Gastrocnemius medialis (tissue), 4 donors: ENCODE measurements around the gene PSMA4. TPM values are rescaled to one million over a fixed set of nuclear protein-coding genes. Genes with fewer than 3 reads are reported as not detected.

Experiments
- ATAC-seq, 2 donors: fragments of 150-250 bp; one replicate each; pipeline ENCODE4 v1.9.1; 2016
- DNase-seq, 2 donors: peaks; one replicate each; pipeline ENCODE4 v3.0.0-alpha.2; 2019
- H3K27ac ChIP-seq, 4 donors: fragments of 200-600 bp; sonication (generic); 1 replicate in 1 of 4; 2 replicates in 3 of 4; pipeline ENCODE4 v1.5.1; 2016 to 2018; ENCODE audit warnings: mild to moderate bottlenecking in 2 of 4, moderate library complexity in 1 of 4
- H3K27me3 ChIP-seq, 3 donors: fragments of 200-600 bp; sonication (generic) in 2 of 3; 1 replicate in 1 of 3; 2 replicates in 2 of 3; pipeline versions ENCODE4 v1.5.1 to v1.6.0; 2016 to 2019; ENCODE audit warnings: mild to moderate bottlenecking in 1 of 3, moderate library complexity in 1 of 3
- H3K36me3 ChIP-seq, 2 donors: fragments of 200-600 bp; sonication (generic) in 1 of 2; one replicate each; pipeline ENCODE4 v1.5.1; 2017 to 2018
- H3K4me1 ChIP-seq, 2 donors: fragments of 200-600 bp; sonication (generic) in 1 of 2; one replicate each; pipeline ENCODE4 v1.5.1; 2016 to 2017; ENCODE audit warnings: mild to moderate bottlenecking in 2 of 2
- H3K4me3 ChIP-seq, 4 donors: fragments of 200-600 bp; sonication (generic) in 3 of 4; 1 replicate in 1 of 4; 2 replicates in 3 of 4; pipeline ENCODE4 v1.5.1; 2016 to 2019; ENCODE audit warnings: mild to moderate bottlenecking in 2 of 4
- H3K9me3 ChIP-seq, 3 donors: fragments of 200-600 bp; sonication (generic) in 2 of 3; 1 replicate in 1 of 3; 2 replicates in 2 of 3; pipeline ENCODE4 v1.5.1; 2016 to 2019
- POLR2A ChIP-seq, 2 donors: fragments of 450-650 bp; IDR thresholded peaks; one replicate each; pipeline ENCODE4 v1.6.1; 2017; ENCODE audit warnings: antibody characterized with exemption in 2 of 2, mild to moderate bottlenecking in 2 of 2, moderate library complexity in 2 of 2
- in situ Hi-C, 4 donors: fragments of 200-750 bp; cut with MboI; loops; one replicate each; pipeline versions ENCODE4 v1.15.0 to v1.8.0; 2017; ENCODE audit warnings: low sequenced_read_pairs in 4 of 4
- intact Hi-C: fragments of 100-400 bp; cut with DNase I; formaldehyde crosslinking; loops from one replicate; pipeline ENCODE4 v1.15.1; 2023; ENCODE audit warnings: low total_unique reads
- total RNA-seq, 4 donors: library from RNA; depleted of rRNA; stranded (reverse); fragments of >200 nt; gene quantifications; one replicate each; pipeline versions ENCODE4 v1.1.0 to v1.2.3, GENCODE V29; 2016
- TF ChIP-seq, protein P1 (sequence below), 5 experiments: fragments of 450-650 bp in 3 of 5; fragments of 200-600 bp in 2 of 5; sonication (generic) in 2 of 5; IDR thresholded peaks in 4 of 5; conservative IDR thresholded peaks in 1 of 5; 1 replicate in 4 of 5; 2 replicates in 1 of 5; pipeline ENCODE4 v1.5.1; 2016 to 2019; ENCODE audit warnings: antibody characterized with exemption in 5 of 5, mild to moderate bottlenecking in 3 of 5, moderate library complexity in 3 of 5

Gene PSMA4
- total RNA-seq, 4 donors from 2014 or later = 176 to 243 (median 212) TPM

DNA sequence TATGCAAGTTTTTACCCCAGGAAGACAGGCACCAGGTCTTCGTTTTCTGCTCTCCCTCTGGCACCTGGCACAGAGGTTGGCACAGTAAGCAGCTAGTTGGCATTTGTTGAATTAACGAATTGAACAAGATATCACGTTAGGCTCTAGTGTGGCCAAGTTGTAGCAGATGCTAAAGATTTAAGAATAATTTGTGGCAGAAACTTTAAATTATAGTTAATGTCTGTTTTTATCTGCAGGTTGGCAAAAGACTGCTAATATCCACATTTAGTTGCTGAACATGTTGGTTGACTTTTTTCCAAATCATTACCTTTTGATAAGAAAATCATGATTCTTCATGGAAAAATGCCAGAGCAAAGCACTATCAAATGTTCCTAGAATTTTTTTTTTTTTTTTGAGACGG is 33.2 kb downstream of the PSMA4 start:
- in situ Hi-C loops = no loop called here
- H3K4me3 ChIP-seq = no peak overlapping the region
- no peak for TF ChIP-seq POLR2A (IDR thresholded peaks at IDR 0.05)
- TF ChIP-seq, protein P1, sequence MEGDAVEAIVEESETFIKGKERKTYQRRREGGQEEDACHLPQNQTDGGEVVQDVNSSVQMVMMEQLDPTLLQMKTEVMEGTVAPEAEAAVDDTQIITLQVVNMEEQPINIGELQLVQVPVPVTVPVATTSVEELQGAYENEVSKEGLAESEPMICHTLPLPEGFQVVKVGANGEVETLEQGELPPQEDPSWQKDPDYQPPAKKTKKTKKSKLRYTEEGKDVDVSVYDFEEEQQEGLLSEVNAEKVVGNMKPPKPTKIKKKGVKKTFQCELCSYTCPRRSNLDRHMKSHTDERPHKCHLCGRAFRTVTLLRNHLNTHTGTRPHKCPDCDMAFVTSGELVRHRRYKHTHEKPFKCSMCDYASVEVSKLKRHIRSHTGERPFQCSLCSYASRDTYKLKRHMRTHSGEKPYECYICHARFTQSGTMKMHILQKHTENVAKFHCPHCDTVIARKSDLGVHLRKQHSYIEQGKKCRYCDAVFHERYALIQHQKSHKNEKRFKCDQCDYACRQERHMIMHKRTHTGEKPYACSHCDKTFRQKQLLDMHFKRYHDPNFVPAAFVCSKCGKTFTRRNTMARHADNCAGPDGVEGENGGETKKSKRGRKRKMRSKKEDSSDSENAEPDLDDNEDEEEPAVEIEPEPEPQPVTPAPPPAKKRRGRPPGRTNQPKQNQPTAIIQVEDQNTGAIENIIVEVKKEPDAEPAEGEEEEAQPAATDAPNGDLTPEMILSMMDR (IDR thresholded peaks at IDR 0.05 in 4 of 5, conservative IDR thresholded peaks at IDR 0.05 in 1 of 5) = no peak
- H3K27me3 ChIP-seq = peaks cover 0 to 7% (median 0%) of the 10 kb centered on the region in 3 donors
- no peak for DNase-seq
- H3K4me1 ChIP-seq = no peaks in the 10 kb centered on the region
- H3K9me3 ChIP-seq = no peaks in the 10 kb centered on the region
- no peak for ATAC-seq
- no peaks in the 10 kb centered on the region for H3K36me3 ChIP-seq
- intact Hi-C loops = no loop called here
- H3K27ac ChIP-seq = no peak overlapping the region

DNA sequence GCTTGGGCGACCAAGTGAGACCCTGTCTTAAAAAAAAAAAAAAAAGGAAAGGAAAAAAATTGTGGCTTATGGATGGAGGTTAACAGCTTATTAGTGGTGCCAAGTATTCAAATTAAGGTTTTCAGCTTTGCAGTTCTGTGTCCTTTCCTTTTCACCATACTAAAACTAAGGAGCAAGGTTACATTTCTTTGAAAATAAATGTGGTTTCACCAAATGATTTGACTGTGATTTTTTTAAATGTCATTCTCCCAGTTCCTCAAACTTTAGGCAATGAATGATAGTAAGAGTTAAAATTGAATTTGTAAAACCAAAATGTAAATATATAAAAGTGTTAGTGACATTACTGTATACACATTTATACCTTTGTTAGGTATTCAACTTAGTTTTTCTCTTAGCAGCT is 34.7 kb downstream of the PSMA4 start:
- Histone ChIP-seq H3K9me3 (no peaks in the 10 kb centered on the region), H3K27ac (no peak overlapping the region), H3K4me1 (no peaks in the 10 kb centered on the region), H3K36me3 (no peaks in the 10 kb centered on the region), H3K4me3 (no peak overlapping the region), H3K27me3 (peaks cover 0 to 2% (median 0%) of the 10 kb centered on the region in 3 donors)
- TF ChIP-seq, protein P1 (IDR thresholded peaks at IDR 0.05 in 4 of 5, conservative IDR thresholded peaks at IDR 0.05 in 1 of 5) = no peak
- no peak for TF ChIP-seq POLR2A (IDR thresholded peaks at IDR 0.05)
- intact Hi-C loops (no loop called here), in situ Hi-C loops (no loop called here)
- ATAC-seq = no peak
- no peak for DNase-seq

DNA sequence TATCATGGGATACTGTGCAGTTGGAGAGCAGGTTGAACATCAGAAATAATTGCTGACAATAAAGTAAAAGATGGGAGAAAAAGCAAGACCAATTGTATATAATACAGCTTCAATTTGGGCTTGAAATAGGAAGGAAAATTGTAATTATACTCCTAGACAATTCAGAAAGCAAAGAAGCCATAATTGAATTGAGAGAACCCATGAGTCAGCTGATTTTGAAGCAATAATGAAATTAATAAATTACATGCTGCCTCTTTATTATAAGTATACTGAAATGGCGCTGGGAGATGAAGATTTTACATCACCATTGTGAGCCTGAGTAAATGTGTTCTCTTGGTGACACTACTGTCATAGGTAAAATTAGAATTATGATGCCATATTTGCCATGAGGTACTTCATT is 57.3 kb downstream of the PSMA4 start:
- no peak for ATAC-seq
- intact Hi-C loops = no loop called here

GRCh38 chr15:78598348-78598747 is 58.1 kb downstream of the PSMA4 start:
- ATAC-seq (no peak), DNase-seq (no peak)
- TF ChIP-seq, protein P1 (IDR thresholded peaks at IDR 0.05 in 4 of 5, conservative IDR thresholded peaks at IDR 0.05 in 1 of 5) = no peak
- no peak for TF ChIP-seq POLR2A (IDR thresholded peaks at IDR 0.05)
- H3K9me3 ChIP-seq = no peaks in the 10 kb centered on the region
- no peaks in the 10 kb centered on the region for H3K36me3 ChIP-seq
- H3K4me1 ChIP-seq = no peaks in the 10 kb centered on the region
- no peak overlapping the region for H3K4me3 ChIP-seq
- in situ Hi-C loops (no loop called here), intact Hi-C loops (no loop called here)
- H3K27me3 ChIP-seq = no peaks in the 10 kb centered on the region
- H3K27ac ChIP-seq = no peak overlapping the region

More for the DNA sequence above, 57.3 kb downstream of the PSMA4 start:
- H3K36me3 ChIP-seq = no peaks in the 10 kb centered on the region
- H3K9me3 ChIP-seq = no peaks in the 10 kb centered on the region
- H3K4me1 ChIP-seq = no peaks in the 10 kb centered on the region
- H3K4me3 ChIP-seq = no peak overlapping the region
- DNase-seq = no peak
- no peak overlapping the region for H3K27ac ChIP-seq
- no peak for TF ChIP-seq POLR2A (IDR thresholded peaks at IDR 0.05)
- TF ChIP-seq, protein P1 (IDR thresholded peaks at IDR 0.05 in 4 of 5, conservative IDR thresholded peaks at IDR 0.05 in 1 of 5) = no peak
- in situ Hi-C loops = no loop called here
- H3K27me3 ChIP-seq = no peaks in the 10 kb centered on the region

DNA sequence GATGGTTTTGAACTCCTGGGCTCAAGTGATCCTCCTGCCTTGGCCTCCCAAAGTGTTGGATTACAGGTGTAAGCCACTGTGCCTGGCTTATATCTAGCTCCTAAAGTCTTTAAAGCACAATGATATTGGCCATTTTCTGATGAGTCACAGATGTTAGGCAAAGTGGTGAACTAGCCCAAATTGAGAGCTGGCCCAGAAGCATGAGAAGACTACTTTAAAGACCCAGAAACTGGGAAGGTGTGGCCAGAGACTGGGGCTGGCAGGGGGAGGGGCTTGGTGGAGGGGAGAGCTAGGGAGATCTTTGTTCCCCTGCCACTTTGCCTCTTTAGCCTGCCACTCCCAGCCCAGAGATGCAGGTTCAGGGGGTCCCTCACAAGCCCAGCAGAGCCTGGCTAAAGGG is 58.9 kb downstream of the PSMA4 start:
- no peak overlapping the region for H3K4me3 ChIP-seq
- H3K9me3 ChIP-seq = no peaks in the 10 kb centered on the region
- TF ChIP-seq POLR2A (IDR thresholded peaks at IDR 0.05) = no peak
- TF ChIP-seq, protein P1 (IDR thresholded peaks at IDR 0.05 in 4 of 5, conservative IDR thresholded peaks at IDR 0.05 in 1 of 5) = no peak
- H3K4me1 ChIP-seq = no peaks in the 10 kb centered on the region
- DNase-seq (no peak), ATAC-seq (no peak)
- H3K36me3 ChIP-seq = no peaks in the 10 kb centered on the region
- no peak overlapping the region for H3K27ac ChIP-seq
- intact Hi-C loops (no loop called here), in situ Hi-C loops (no loop called here)
- H3K27me3 ChIP-seq = no peaks in the 10 kb centered on the region
